CD4-positive, alpha-beta T cell treated with Interleukin-17A for 4 hours (primary cell): ENCODE data around the gene NPHP3.

ENCODE experiments used
- DNase-seq: peaks from one replicate; pipeline ENCODE4 v3.0.0-alpha.2; 2020; ENCODE audit warnings: mixed read lengths

Gene NPHP3

DNA sequence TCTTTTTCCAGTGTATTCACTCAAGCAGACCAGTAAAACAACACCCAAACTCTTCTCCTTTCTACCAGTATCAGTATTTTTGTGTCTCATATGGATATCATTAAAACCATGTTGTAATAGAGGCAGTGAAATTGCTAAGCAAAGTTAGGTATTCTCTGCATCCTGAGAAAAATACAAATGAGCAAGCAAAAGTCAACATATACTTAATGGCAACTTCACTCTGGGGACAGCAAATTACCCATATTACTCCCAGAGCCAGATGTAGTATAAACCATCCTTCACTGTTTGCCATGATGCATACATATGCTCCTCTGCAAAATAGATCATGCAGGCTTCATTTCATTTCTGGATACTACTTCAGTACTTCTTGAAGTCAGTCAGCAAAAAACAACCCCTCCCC, 40.0 kb downstream of the NPHP3 start:
- no peak for DNase-seq

- no peak for DNase-seq
Measured at GRCh38 chr3:132681421-132681820, 40.8 kb downstream of the NPHP3 start.

GRCh38 chr3:132679911-132680310, 42.3 kb downstream of the NPHP3 start:
- DNase-seq: no peak

DNA sequence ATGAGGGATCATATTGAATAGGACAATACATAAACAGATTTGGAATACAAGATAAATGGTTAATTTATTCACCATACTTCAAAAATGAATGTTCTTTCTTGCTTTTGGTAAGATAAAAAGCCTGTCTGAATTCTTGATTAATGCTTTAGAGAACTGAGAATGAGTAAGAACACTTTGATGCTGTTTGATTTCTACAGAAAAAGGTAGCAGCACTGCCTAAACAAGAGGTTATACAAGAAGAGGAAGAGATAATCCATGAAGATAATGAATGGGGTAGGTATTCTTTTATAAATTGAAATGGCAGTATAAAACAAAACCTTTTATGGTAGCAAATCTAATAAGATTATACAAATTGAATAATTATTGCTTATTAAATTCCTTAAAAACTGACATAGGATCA, 46.8 kb downstream of the NPHP3 start:
- no peak for DNase-seq

GRCh38 chr3:132669256-132669777, 52.9 kb downstream of the NPHP3 start:
- no peak for DNase-seq

DNA sequence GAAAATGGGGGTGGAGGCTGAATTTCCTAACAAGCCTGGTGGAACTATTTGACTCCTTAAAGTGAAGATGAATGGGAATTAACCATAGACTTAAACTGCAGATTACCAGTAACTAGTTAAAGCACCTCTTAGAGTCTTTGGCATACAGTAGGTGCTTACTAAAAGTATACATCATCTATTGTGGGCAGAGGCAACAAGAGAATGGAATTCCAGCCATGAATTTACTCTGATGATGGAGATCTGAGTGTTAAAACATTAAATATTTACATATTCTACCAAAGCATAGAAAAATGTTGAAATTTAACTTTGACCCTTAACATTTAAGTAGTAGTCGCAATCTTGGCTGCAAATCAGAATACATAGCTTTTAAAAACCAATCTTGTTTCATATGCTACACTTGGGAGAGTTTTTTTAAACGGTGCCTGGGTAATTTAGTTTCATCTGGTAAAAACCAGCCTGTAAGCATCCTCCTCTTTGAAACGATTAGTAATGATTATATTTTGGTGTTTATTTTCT, 56.9 kb downstream of the NPHP3 start:
- DNase-seq: no peak

GRCh38 chr3:132662212-132662611, 60.0 kb downstream of the NPHP3 start:
- DNase-seq: no peak

- no peak for DNase-seq
Measured at GRCh38 chr3:132661101-132661500, 61.1 kb downstream of the NPHP3 start.

DNA sequence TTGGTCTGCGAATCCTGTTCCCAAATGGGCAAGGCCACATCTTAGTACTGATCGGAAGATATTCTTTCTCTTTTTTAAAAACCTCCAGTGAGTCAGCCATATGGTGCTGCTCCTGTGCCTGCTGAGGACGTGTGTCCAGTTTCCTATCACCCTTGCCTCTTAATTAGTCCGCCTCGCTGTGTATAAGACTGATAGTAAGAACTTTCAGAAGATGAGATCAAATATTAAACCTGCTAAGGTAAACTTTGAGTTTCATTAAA, 61.5 kb downstream of the NPHP3 start:
- no peak for DNase-seq

- peak; percentile 77 for DNase-seq
Measured at GRCh38 chr3:132660052-132660810, 62.0 kb downstream of the NPHP3 start, which contains the start of gene UBA5. TSS of gene UBA5 (plus strand) at chr3:132660329. CDS start at chr3:132660538, 209 bp downstream.

DNA sequence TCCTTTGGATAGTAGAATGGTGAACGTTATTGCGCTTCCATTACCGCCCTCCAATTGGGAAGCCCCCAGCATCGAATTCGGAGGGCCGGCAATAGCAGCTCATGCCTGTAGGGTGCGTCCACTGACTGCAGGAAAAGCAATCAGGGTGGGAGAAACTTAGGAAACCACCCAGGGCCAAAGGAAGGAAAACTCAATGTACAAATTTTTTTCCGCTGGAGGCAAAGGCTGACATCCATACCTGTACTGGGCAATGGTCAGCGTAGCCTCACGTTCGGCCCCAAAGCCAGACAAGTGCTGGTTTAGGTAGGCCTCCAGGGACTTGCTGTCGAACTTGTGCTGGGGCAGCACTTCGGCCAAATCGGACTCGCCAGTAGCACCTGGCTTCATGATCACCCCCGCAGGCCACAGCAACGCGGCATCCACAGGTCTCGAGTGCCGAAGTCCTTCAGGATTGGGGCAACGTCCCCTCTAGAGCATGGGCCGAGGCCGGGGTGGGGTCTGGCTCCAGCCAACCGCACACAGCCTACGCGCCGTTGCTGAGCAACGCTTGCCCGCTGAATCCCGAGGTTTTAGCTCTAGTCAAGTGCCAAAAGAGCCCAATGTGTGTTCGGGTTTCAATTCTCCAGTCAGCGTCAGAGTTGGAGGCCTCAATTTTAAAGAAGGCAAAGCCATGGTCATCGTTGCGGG, 62.7 kb downstream of the NPHP3 start, which contains the start of gene ACAD11:
Gene ACAD11, minus strand, starts transcription at position 445 of the 687 bp plus-strand sequence. Its CDS starts 58 bp downstream, at position 387.
- DNase-seq: peak; percentile 51

DNA sequence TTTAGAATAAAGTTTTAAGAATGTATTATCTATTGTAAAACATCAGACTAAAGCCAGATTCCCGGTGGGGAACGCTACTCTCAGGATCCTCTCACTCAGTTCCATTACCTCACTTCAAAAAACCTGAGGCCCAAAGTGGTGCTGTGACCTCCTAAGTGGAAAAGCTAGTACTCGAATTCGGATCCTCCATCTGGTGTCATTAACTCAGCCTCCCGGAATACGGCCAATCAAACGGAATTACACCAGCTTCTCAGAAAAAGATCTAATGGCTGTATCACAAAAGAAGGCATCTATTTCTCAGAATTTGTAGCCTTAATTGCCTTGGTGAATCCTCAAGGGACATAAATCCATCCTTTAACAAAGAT, 63.2 kb downstream of the NPHP3 start:
- DNase-seq: no peak

DNA sequence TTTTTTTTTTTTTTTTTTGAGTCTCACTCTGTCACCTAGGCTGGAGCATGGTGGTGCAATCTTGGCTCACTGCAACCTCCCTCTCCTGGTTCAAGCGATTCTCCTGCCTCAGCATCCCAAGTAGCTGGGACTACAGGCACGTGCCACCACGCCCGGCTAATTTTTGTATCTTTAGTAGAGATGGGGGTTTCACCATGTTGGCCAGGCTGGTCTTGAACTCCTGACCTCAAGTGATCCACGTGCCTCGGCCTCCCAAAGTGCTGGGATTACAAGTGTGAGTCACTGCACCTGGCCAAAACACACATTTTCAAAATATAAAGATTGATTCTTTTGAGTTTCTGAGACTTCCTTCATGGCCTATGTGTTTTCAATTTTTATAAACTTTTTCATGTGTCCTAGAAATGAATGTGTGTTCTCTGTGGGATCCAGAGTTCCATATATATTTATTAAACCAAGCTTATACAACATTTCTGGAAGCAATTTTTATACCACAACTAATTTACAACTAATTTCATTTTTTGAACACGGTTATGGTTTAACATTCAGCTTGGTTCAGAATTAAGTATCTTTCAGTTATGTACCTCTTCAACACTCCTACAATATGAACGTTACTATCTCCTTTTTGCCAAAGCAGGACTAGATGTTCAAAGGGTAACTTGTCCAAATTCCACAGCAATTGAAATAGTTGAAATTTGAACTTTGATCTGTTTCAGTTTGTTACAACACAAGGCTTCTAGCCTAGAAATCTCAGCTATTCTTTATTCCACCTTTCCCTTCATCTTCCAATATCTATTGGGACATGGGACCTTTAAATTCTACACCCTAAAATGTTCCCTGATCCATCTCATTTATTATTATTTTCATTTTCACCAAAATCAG, 64.1 kb downstream of the NPHP3 start:
- DNase-seq: no peak

GRCh38 chr3:132655471-132655870, 66.7 kb downstream of the NPHP3 start:
- DNase-seq: no peak

GRCh38 chr3:132654721-132655120, 67.5 kb downstream of the NPHP3 start:
- no peak for DNase-seq

GRCh38 chr3:132654190-132654589, 68.0 kb downstream of the NPHP3 start:
- no peak for DNase-seq

DNA sequence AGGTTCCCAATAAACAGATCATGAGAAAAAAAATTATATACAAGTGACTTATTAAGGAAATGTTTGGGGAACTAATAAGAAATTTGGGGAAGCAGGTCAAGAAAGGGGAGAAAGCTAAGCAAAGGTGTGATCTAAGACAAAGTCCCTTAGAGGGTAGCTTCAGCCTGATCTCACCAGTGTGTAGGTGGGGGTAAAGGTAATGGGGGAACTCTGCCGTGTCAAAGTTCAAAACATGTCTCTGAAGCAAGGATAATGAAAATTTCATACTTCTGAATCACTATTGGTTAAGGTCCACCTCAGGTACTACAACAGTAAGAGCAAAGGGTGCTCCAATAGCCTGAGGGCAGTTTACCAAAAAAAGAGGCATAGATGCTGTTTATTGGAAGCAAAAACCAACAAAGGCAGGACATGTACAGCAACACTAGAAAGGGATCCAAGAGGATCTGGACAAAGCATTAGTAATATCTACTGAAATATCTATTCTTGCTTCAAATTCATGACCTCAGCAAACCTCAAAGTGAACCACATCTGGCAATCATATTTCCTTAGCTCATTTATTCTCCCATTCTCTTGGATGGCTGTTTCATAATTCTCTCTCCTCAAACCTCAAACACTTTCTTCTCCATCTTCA, 69.5 kb downstream of the NPHP3 start:
- DNase-seq: no peak

DNA sequence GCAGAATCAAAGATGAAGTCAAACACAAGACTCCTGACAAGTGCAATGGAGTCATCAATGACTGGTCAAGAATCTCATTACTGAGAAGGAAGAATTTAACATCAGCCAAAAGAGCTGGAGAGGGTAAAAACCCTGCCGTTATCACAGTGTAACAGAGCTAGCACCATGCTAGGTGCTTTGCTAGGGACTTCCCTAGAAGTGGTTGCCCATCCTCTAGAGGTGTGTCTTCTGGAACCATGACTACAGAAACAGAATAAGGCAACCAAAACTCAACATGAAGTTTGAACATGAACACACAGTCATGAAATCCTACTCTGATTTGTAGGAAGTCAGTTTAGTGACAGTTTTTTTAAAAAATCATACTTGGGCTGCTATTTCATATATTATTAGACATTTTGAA, 72.1 kb downstream of the NPHP3 start:
- no peak for DNase-seq

DNA sequence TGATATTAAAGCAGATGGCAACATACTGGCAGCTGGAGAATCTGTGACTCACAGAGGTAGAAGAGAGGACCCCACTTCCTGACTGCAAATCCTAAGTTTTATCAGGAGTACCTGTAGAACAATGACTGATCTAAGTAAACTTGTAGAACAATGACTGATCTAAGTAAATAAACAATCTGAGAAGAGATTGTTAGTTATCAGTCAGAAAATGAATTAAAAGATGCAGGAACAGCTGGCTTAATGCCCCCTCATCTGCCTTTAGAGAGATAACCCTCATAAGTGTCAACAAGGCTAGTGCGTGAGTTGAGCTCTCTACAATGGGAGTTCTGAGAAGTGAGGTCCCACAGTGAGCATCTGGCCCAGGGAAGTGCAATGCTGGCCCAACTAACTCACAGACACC, 77.2 kb downstream of the NPHP3 start:
- no peak for DNase-seq

- no peak for DNase-seq
Measured at GRCh38 chr3:132643366-132643765, 78.8 kb downstream of the NPHP3 start.

GRCh38 chr3:132642539-132642847, 79.7 kb downstream of the NPHP3 start:
- no peak for DNase-seq

DNA sequence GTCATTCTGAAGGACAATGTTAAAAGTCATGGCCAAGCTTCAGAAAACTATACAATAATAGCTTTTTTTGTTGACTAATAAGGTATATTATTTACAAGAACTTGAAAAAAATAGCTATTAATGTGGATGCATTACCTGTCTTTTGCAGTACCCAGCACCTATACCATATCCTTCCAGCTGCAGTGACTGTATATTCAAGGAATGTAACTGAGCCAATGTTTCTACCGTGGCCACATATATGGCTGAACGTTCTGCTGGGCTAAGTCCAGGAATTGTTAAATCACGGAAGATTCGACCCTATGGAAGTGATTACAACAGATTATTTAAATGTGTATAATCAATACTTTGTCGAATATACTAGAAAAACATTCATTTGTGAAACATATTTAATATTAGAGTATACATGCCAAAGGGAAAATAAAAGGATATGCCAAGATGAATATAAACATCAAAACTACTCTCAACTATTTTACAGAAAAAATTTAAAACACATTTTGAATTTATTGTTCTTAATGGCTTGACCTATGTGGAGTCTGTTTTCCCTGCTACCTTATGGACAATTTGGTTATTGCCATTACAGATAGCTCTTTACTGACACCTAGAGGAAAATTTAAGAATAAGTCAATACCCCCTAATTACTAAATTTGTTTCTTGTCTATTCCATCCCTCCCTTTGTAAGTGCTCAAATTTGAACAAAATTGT, 80.2 kb downstream of the NPHP3 start:
- no peak for DNase-seq
